ENCODE measurements around the gene RASAL2. TPM values are rescaled to one million over a fixed set of nuclear protein-coding genes. Genes with fewer than 3 reads are reported as not detected.
"Not testable (repeated sequence)": the region's sequence is repeated elsewhere in the genome, so short reads cannot be mapped to it uniquely, and the experiment has no call there.

Gene RASAL2
- total RNA-seq, 1 donor from 2014 or later = 7.7 TPM

DNA sequence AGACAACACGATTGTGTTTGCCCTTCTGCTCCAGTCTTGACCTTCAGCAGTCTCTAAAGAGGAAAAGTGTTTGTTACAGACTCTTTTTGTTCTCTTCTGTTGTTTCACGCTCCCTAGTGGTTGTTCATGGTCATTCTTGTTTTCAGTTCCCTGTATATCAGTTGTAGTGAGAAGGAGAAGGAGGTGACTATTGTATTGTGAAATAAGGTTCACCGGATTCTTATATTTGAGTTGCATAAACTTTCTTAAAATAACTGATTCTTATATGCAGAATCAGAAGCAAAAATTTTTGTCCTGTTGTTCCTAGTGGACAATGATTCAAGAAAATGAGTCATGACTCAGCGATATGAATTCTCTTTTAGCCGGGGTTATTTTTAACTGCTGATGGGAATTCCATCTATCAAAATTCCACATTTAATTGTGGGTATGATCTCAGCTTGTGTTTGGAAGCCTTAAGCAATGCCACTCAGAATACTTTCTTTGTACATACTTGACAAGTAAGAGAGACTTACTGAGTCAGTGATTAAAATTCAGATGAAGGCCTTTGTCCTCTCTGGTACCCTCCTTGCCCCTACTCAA is 250.7 kb downstream of the RASAL2 start:
- H3K4me3 ChIP-seq (ENCODE audit: low read depth, low read length) = no peak overlapping the region
- TF ChIP-seq, protein P1, sequence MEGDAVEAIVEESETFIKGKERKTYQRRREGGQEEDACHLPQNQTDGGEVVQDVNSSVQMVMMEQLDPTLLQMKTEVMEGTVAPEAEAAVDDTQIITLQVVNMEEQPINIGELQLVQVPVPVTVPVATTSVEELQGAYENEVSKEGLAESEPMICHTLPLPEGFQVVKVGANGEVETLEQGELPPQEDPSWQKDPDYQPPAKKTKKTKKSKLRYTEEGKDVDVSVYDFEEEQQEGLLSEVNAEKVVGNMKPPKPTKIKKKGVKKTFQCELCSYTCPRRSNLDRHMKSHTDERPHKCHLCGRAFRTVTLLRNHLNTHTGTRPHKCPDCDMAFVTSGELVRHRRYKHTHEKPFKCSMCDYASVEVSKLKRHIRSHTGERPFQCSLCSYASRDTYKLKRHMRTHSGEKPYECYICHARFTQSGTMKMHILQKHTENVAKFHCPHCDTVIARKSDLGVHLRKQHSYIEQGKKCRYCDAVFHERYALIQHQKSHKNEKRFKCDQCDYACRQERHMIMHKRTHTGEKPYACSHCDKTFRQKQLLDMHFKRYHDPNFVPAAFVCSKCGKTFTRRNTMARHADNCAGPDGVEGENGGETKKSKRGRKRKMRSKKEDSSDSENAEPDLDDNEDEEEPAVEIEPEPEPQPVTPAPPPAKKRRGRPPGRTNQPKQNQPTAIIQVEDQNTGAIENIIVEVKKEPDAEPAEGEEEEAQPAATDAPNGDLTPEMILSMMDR (conservative IDR thresholded peaks at IDR 0.05; ENCODE audit: low read depth, low read length) = peak; percentile 63
- DNase-seq (ENCODE audit: low read depth) = peak; percentile 76

DNA sequence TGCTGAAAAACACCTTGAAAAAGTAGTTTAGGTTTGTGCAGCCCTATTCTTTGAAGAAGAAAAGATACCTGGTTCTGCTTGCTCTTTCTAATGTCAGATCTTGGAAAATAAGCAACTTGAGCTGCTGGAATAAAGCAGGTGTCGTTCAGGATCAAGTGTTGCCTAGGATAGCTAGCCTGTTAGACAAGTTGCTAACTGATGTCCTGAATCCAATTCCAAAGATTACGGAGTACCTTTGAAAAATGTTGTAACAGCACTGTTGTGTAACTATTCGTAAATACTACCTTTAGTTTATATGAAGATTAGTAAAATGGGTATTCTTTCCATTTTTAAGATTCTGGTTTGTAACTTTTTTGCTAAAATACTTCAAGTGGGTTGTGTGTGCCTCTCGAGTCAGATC is 251.3 kb downstream of the RASAL2 start:
- no peak overlapping the region for H3K4me3 ChIP-seq (ENCODE audit: low read depth, low read length)
- TF ChIP-seq, protein P1 (conservative IDR thresholded peaks at IDR 0.05; ENCODE audit: low read depth, low read length) = no peak
- DNase-seq (ENCODE audit: low read depth) = no peak

DNA sequence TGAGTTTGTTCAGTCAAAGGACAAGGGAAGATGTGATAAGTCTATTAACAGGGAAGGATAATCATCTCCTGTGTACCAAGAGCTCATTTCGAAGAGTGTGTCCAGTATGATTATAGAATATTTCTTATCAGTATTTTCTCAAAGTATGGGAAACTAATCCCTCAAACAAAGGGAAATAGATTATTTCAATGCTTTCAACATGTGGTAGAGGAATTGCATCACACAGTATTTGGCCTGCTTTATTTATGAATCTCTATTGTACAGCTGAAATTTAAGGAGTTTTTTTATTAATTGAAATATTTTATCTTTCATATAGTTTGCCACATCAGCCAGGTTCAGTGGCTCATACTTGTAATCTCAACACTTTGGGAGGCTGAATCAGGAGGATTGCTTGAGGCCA is 251.9 kb downstream of the RASAL2 start:
- TF ChIP-seq, protein P1 (conservative IDR thresholded peaks at IDR 0.05; ENCODE audit: low read depth, low read length) = no peak
- no peak for DNase-seq (ENCODE audit: low read depth)
- H3K4me3 ChIP-seq (ENCODE audit: low read depth, low read length) = no peak overlapping the region

DNA sequence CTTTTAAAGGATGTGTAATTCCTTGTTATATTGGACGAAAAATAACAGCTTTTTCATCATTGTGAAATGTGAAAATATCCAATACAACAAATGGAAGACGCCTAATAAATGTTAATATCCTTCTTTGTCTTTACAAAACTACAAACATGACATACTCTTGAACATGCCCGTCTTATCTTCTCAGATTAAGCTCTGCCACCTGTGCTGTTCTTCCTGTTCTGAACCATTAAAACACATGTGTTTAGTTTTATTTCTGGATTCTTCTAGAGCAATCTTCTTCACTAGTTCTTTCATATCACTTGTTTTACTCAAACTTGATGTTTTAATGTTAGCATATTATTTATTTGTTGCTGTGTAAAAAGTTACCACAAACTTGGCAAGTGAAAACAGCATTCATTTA is 255.9 kb downstream of the RASAL2 start:
- DNase-seq (ENCODE audit: low read depth) = no peak

DNA sequence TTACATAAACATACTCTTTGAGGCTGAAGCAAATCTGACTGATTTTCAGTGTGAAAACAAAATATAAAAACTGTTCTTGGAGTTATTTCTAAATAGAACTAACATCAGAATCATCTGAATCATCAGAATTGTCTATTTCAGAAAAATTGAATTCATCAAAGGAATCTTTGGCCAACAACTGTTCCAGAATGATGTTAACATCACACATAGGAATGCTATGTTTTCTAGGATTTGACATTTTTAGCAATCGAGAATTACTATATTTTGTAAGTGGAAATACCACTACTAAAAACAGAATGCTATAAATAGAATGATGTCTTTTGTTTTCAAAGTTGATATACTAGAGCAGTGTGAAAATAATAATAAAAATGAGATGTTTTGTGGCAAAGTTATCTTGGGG is 258.0 kb downstream of the RASAL2 start:
- not testable (repeated sequence) for H3K4me3 ChIP-seq (ENCODE audit: low read depth, low read length); DNase-seq (ENCODE audit: low read depth)

More for the DNA sequence above, 255.9 kb downstream of the RASAL2 start:
- TF ChIP-seq, protein P1 (conservative IDR thresholded peaks at IDR 0.05; ENCODE audit: low read depth, low read length) = no peak
- no peak overlapping the region for H3K4me3 ChIP-seq (ENCODE audit: low read depth, low read length)

DNA sequence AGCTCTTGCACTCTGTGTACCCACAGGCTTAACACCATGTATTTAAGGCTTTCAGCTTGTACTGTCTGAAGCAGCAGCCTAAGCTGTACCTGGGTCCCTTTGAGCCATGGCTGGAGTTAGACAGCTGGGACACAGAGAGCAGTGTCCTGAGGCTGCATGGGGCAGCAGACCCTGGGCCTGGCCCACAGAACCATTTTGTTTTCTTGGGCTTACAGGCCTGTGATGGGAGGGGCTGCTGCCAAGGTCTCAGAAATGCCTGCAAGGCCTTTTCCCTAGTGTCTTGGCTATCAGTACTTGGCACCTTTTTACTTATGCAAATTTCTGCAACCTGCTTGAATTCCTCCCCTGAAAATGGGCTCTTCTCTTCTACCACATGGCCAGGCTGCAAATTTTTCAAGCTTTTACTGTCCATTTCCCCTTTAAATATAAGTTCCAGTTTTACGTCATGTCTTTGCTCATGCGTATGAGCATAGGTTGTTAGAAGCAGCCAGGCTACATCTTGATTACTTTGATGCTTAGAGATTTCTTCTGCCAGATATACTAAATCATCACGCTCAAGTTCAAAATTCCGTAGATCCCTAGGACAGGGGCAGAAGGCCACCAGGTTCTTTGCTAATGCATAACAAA is 259.0 kb downstream of the RASAL2 start:
- no peak for DNase-seq (ENCODE audit: low read depth)
- TF ChIP-seq, protein P1 (conservative IDR thresholded peaks at IDR 0.05; ENCODE audit: low read depth, low read length) = no peak
- H3K4me3 ChIP-seq (ENCODE audit: low read depth, low read length) = no peak overlapping the region

DNA sequence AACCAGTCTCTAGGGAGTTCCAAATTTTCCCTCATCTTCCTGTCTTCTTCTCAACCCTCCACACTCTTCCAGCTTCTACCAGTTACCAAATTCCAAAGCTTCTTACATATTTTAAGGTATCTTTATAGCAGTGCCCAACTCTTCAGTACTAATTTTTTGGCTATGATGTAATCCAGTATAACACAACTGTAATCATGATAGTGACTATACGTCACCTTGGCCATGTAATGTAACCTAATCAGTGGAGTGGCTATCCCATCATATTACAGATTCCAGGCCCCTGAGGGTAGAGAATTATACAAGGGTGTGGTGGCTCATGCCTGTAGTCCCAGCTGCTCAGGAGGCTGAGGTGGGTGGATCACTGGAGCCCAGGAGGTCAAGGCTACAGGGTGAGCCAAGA is 259.6 kb downstream of the RASAL2 start:
- TF ChIP-seq, protein P1 (conservative IDR thresholded peaks at IDR 0.05; ENCODE audit: low read depth, low read length) = no peak
- H3K4me3 ChIP-seq (ENCODE audit: low read depth, low read length) = no peak overlapping the region
- no peak for DNase-seq (ENCODE audit: low read depth)

Measured in epithelial cell of proximal tubule (primary cell).